NCI-H2107 (cell line): Measurements from ENCODE around the gene NEUROG3.

Experiments
- DNase-seq: peaks from one replicate; lab custom pipeline; 2025; lab: John Stamatoyannopoulos, UW

The NEUROG3 gene, protein sequence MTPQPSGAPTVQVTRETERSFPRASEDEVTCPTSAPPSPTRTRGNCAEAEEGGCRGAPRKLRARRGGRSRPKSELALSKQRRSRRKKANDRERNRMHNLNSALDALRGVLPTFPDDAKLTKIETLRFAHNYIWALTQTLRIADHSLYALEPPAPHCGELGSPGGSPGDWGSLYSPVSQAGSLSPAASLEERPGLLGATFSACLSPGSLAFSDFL

DNA sequence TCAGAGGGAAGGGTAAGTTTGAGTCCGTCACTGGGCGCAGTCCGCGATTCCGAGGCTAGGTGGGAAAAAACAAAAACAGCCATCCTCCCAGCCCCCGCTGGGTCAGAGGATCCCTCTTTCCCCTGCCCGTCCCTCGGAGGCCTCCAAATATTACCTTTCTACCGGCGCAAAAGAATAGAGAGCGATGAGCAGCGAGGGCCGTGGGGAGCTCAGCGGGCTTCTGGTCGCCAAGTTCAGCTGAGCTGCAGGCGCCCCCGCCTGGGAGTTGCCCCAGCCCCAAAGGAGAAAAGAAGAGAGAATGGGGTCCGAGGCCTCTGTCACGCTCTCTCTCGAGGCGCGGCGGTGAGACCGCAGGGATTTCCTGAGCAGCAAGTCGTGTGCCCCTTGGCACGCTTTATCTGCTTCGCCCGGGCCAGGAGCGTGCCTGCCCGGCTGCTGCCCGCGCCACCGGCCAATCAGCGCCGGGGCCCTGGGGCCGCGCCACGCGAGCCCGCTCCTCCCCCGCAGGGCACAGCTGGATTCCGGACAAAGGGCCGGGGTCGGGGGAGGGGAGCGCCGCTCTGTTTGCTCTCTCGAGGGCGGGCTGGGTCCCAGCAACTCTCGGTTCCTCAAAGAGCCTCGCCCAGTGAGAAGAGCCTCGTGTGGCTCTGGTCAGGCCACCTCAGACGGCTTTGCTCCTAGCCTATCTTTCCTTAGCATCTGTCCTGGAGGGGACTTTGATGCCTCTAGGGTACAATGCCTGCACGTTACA lies at the start of gene NEUROG3:
Gene NEUROG3, minus strand, starts transcription at position 367 of the 751 bp plus-strand sequence. CDS start 379 bp downstream, outside the sequence.
- no peak for DNase-seq

GRCh38 chr10:69620625-69621024 lies 47.4 kb upstream of the NEUROG3 start:
- DNase-seq: no peak

GRCh38 chr10:69619626-69620025 lies 46.4 kb upstream of the NEUROG3 start:
- DNase-seq: no peak

DNA sequence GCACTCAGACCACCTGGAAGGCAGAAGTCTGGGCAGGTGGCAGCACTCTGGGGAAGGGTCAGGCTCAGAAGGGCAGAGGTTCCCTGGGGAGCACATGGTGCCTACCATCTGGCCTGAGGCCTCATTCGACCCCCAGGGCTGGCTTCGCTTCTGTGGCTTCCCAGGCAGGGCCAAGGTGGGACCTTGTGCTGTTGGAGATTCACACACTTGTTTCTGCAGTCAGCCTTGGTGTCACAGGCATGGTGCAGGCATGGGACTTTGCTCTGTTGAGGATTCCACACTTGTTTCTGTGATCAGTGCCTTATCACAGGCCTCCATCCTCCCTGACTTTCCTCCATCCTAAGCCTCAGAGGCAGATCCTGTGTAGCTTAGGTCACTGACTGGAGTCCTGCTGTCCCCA lies 45.5 kb upstream of the NEUROG3 start:
- no peak for DNase-seq

DNA sequence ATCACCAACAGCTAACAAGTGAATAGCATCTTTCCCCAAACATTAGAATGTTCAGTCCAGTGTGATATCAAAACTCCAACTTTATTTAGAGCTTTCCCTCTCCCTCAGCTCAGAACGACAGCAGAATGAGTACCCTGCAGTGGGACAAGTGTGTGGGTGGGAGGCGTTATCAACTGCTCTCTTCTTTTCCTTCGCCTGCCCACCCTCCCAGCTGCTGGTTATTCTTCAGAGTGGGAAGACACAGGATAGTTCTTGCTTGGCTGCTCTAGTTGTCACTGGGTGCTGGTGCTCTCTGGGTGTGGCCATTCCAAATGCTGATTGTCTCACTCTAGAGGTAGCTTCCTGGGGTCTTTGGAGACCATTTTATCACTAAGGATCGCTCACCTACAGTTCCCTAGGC lies 43.1 kb upstream of the NEUROG3 start:
- DNase-seq: no peak

DNA sequence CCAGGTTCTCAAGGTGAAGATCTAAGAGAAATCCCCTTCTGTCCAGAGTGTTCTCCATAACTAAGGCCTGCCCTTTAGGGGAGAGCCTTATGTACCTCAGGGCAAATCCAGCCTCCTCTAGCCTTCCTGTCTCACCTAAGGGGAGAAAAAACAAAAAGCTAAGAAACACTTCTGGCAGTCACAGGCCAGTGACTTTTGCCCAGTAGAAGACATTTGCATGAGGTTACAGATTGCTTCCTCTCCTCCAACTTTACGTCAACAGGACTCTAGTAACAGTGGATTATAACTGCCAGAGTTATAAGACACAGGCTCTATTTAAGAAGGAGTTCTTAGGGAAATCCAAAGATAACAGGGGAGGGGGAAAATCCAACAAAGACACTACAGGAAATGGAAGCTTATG lies 40.9 kb upstream of the NEUROG3 start:
- DNase-seq: no peak

- no peak for DNase-seq
Observed at GRCh38 chr10:69612760-69613159, 39.5 kb upstream of the NEUROG3 start.

GRCh38 chr10:69609077-69609476 lies 35.9 kb upstream of the NEUROG3 start:
- DNase-seq: no peak

- no peak for DNase-seq
Observed at GRCh38 chr10:69600761-69601330, 27.6 kb upstream of the NEUROG3 start.

GRCh38 chr10:69588358-69588757 lies 15.1 kb upstream of the NEUROG3 start:
- no peak for DNase-seq

GRCh38 chr10:69584624-69585023 lies 11.4 kb upstream of the NEUROG3 start:
- DNase-seq: no peak

DNA sequence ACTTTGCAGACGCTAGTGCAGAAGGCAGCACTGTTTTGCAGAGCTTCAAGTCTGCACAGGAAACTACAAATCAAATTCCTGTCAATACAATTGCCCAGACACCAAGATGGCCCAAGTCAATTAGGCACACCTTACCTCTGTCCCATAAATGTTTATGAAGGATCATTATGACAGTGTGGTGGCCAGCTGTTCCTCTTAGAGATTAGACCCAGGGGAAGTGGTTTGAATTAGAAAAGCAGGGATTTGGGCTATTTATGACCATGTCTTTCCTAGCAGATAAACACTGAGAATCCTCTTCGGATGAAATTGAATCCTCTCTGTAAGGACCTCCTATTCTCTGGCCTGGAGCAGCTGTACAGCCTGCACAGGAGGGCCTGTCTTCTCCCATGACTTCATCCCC lies 9.9 kb upstream of the NEUROG3 start:
- DNase-seq: no peak

- no peak for DNase-seq
Observed at GRCh38 chr10:69580435-69580834, 7.2 kb upstream of the NEUROG3 start.

DNA sequence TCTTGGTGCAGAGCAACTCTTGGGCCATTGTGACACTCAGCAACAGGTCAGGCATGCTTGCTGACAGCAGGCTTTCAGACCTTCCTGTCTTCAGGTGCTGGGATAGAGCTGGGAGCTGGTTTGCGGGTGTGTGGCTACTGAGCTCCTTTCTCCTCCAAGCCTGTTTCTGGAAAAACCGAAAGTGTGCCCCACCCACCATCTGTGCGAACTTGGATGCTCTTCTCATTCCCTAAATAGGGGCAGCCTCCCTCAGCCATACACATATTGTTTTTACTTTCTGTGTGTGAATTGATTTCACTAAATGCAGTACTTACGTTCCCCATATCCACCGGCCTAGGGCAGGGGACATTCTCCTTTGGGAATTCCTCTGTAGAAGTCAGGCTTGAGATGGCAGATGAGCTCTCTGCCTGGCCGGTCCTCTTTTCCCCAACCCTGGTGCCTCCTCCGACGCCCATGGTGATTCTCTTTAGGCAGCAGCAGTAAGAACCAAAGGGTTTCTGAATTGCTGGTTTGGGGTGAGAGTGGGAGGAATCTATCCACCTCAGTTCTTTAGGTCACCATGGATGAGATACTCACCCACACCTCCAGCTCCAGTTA lies 6.3 kb upstream of the NEUROG3 start:
- no peak for DNase-seq

DNA sequence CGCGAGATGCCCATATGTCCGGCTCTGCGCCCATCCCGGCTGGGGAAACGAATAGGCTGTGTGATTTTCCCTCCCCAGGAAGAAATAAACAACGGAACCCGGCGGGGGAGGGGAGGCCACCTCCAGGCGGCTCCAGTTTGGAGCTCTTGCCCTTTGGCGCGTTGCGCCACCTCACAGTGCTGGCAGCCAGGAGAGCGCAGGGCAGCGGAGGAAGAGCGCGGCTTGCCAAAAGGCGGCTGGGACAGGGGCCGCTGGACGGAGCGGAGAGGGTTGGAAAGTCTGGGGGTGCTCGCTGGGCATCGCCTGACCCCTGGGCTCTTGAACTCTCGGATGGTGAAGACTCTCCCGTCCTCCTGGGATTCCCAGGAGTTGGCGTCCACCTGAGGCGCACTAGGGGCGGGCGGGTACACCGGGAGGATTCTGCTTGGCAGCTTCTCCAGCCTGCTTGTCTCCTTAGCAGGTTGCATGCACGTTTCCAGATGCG lies 5.3 kb upstream of the NEUROG3 start:
- DNase-seq: no peak

GRCh38 chr10:69577268-69578232 lies 4.3 kb upstream of the NEUROG3 start:
- no peak for DNase-seq

DNA sequence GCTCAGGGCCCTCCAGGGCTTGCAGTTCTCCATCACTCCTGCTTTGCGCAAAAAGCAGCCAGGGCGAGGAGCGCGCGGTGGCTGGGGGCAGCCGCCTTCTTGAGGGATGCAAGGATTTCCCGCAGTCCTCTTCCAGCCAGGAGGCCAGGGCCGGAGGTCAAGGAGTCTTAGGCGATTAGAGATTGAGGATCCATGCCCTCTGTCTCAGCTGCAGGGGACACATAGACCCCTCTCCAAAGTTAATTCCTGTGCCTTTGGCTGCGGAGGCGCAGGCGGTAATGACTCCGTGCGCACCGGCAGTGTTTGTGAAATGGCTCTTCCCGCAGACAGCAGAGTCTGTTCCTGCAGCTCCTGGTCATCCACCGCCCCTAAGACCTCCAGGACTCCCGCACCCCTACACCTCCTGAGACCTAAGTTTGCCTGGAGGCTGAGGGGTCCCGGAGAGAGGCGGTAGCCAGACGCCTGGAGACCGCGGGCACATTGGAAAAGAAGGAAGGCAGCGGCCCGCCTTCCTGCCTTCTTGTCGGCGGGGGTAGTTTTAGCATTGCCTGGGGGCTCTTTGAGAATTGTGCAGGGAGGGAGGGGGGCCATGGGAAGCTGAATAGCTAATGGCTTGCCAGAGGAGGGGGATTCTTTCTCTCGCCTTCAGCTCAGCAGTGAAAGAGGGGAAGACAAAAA lies 3.3 kb upstream of the NEUROG3 start:
- no peak for DNase-seq

- DNase-seq: no peak
Observed at GRCh38 chr10:69575164-69575722, 2.0 kb upstream of the NEUROG3 start.

GRCh38 chr10:69574571-69574978 lies 1.4 kb upstream of the NEUROG3 start:
- no peak for DNase-seq

DNA sequence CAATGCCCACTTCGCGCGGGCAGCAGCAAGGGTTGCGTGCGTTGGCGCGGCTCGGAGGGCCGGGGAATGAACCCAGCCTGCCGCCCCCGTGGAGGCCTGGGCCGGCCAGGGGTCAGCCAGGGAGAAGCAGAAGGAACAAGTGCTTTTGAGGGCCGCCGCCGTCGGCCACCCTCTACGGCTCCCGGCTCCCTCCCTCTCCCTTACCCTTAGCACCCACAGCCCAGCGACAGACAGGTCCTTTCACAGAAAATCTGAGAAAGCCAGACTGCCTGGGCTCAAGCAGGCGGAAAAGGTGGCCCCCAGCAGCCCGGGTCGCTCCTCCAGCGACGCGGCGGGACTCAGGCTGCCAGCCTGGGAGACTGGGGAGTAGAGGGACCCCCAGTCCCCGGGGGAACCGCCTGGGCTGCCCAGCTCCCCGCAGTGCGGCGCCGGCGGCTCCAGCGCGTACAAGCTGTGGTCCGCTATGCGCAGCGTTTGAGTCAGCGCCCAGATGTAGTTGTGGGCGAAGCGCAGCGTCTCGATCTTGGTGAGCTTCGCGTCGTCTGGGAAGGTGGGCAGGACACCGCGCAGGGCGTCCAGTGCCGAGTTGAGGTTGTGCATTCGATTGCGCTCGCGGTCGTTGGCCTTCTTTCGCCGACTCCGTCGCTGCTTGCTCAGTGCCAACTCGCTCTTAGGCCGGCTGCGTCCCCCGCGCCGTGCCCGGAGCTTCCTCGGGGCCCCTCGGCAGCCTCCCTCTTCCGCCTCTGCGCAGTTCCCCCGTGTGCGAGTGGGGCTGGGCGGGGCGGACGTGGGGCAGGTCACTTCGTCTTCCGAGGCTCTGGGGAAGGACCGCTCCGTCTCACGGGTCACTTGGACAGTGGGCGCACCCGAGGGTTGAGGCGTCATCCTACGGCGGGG lies 815 bp downstream of the NEUROG3 start:
- no peak for DNase-seq
